Fibroblast of lung (primary cell): Measurements from ENCODE around the gene CCR1. TPM values are rescaled to one million over a fixed set of nuclear protein-coding genes. Genes with fewer than 3 reads are reported as not detected.
"Not testable (repeated sequence)": the region's sequence is repeated elsewhere in the genome, so short reads cannot be mapped to it uniquely, and the experiment has no call there.

ENCODE experiments used
- DNase-seq, 2 donors: peaks; one replicate each; pipeline versions ENCODE4 v3.0.0 to v3.0.0-alpha.2; 2010; ENCODE audit warnings: low read depth in 2 of 2
- H2AFZ ChIP-seq: 2 replicates; pipeline ENCODE4 v1.5.1; 2012; ENCODE audit warnings: low read length, control low read depth, inconsistent platforms
- H3K27ac ChIP-seq: 2 replicates; pipeline ENCODE4 v1.5.1; 2011; ENCODE audit warnings: low read length, control low read depth; ENCODE audit not compliant: insufficient read depth
- H3K27me3 ChIP-seq: 2 replicates; pipeline ENCODE4 v1.5.1; 2011; ENCODE audit warnings: mild to moderate bottlenecking, low read length; ENCODE audit not compliant: control insufficient read depth, insufficient read depth
- H3K36me3 ChIP-seq: 2 replicates; pipeline ENCODE4 v1.5.1; 2011; ENCODE audit warnings: low read length; ENCODE audit not compliant: control insufficient read depth, insufficient read depth
- H3K4me1 ChIP-seq: 2 replicates; pipeline ENCODE4 v1.5.1; 2011; ENCODE audit warnings: low read length; ENCODE audit not compliant: control insufficient read depth, insufficient read depth; ENCODE audit errors: extremely low read depth
- H3K4me2 ChIP-seq: 2 replicates; pipeline ENCODE4 v1.5.1; 2011; ENCODE audit warnings: low read length, control low read depth; ENCODE audit not compliant: insufficient read depth; ENCODE audit errors: extremely low read depth
- H3K4me3 ChIP-seq, 4 experiments: fragments of 200-600 bp in 1 of 4; sonication (generic) in 1 of 4; replicated peaks in 1 of 4; 2 replicates each; pipeline ENCODE4 v1.5.1; 2011 to 2016; ENCODE audit warnings: low read length in 4 of 4, low read depth in 3 of 4, mild to moderate bottlenecking in 3 of 4, control low read depth in 2 of 4, inconsistent platforms in 1 of 4, mixed read lengths in 1 of 4; ENCODE audit not compliant: insufficient read depth in 1 of 4; ENCODE audit errors: control extremely low read depth in 1 of 4
- H3K79me2 ChIP-seq: 2 replicates; pipeline ENCODE4 v1.5.1; 2012; ENCODE audit warnings: mild to moderate bottlenecking, low read length, inconsistent platforms; ENCODE audit not compliant: control insufficient read depth, insufficient read depth
- H3K9ac ChIP-seq: 2 replicates; pipeline ENCODE4 v1.5.1; 2011; ENCODE audit warnings: mild to moderate bottlenecking, low read length, control low read depth; ENCODE audit not compliant: insufficient read depth
- H3K9me3 ChIP-seq: 2 replicates; pipeline ENCODE4 v1.5.1; 2012; ENCODE audit warnings: low read depth, low read length; ENCODE audit not compliant: control insufficient read depth, insufficient read depth
- H4K20me1 ChIP-seq: 2 replicates; pipeline ENCODE4 v1.5.1; 2011; ENCODE audit warnings: low read length; ENCODE audit not compliant: control insufficient read depth, insufficient read depth; ENCODE audit errors: extremely low read depth
- CTCF ChIP-seq, 2 donors: IDR thresholded peaks in 1 of 2; conservative IDR thresholded peaks in 1 of 2; 1 replicate in 1 of 2; 2 replicates in 1 of 2; pipeline ENCODE4 v1.5.1; 2011 to 2012; ENCODE audit warnings: low read length in 2 of 2, control low read depth in 1 of 2, inconsistent platforms in 1 of 2, low read depth in 1 of 2, mild to moderate bottlenecking in 1 of 2
- EZH2 ChIP-seq: IDR thresholded peaks from 2 replicates; pipeline ENCODE4 v1.5.1; 2012; ENCODE audit warnings: low read length, control low read depth, mild to moderate bottlenecking; ENCODE audit errors: missing control alignments
- polyA plus RNA-seq, 2 donors: library from polyadenylated mRNA; depleted of rRNA in 1 of 2; stranded (reverse) in 1 of 2; unstranded in 1 of 2; fragments of >200 nt; gene quantifications; 2 replicates each; pipeline ENCODE4 v1.2.1, GENCODE V29; 2011 to 2012; ENCODE audit warnings: missing spikeins in 1 of 2
- total RNA-seq: library from RNA; depleted of rRNA; stranded (reverse); fragments of >200 nt; gene quantifications from 2 replicates; pipeline ENCODE4 v1.2.1, GENCODE V29; 2014

CCR1 gene
- total and polyA plus RNA-seq, 2 donors (not counting 1 experiment from before 2014, with no cell fraction given): 6.6 to 9.9 TPM

- no peaks in the 10 kb centered on the region for H3K4me1 ChIP-seq
- H3K4me3 ChIP-seq: no peak overlapping the region
- no peaks in the 10 kb centered on the region for H3K79me2 ChIP-seq
- H3K9me3 ChIP-seq: no peaks in the 10 kb centered on the region
- H3K4me2 ChIP-seq: no peak overlapping the region
- no peaks in the 10 kb centered on the region for H3K27me3 ChIP-seq
- H2AFZ ChIP-seq: no peak overlapping the region
- no peaks in the 10 kb centered on the region for H4K20me1 ChIP-seq
- H3K36me3 ChIP-seq: no peaks in the 10 kb centered on the region
- no peak overlapping the region for H3K9ac ChIP-seq
- TF ChIP-seq EZH2 (no peak), CTCF (conservative IDR thresholded peaks at IDR 0.05 in 1 of 2, IDR thresholded peaks at IDR 0.05 in 1 of 2; ENCODE audit: low read depth in 1 of 2, low read length in 2 of 2) (no peak)
- DNase-seq: peak in 1 of 2 donors; percentile 11
- no peak overlapping the region for H3K27ac ChIP-seq
Measured at GRCh38 chr3:46209746-46210470, 1.8 kb upstream of the CCR1 start.

- Histone ChIP-seq H3K27ac (no peak overlapping the region), H3K79me2 (no peaks in the 10 kb centered on the region), H3K9ac (no peak overlapping the region), H3K27me3 (no peaks in the 10 kb centered on the region), H4K20me1 (no peaks in the 10 kb centered on the region), H3K4me1 (no peaks in the 10 kb centered on the region), H3K4me3 (no peak overlapping the region), H2AFZ (no peak overlapping the region), H3K4me2 (no peak overlapping the region), H3K36me3 (no peaks in the 10 kb centered on the region), H3K9me3 (no peaks in the 10 kb centered on the region)
- TF ChIP-seq CTCF (conservative IDR thresholded peaks at IDR 0.05 in 1 of 2, IDR thresholded peaks at IDR 0.05 in 1 of 2; ENCODE audit: low read depth in 1 of 2, low read length in 2 of 2): no peak
- TF ChIP-seq EZH2: no peak
- no peak for DNase-seq
Measured at GRCh38 chr3:46209053-46209452, 940 bp upstream of the CCR1 start.

DNA sequence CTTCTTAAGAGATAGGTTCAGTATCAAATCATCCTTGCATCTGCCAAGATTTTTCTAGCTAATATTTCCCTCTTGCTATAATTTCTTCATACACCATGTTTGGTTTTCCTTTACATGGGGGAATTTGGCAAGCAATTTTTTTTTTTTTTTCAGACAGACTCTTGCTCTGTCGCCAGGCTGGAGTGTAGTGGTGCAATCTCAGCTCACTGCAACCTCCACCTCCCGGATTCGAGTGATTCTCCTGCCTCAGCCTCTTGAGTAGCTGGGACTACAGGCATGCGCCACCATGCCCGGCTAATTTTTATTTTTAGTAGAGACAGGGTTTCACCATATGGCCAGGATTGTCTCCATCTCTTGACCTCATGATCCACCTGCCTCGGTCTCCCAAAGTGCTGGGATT lies 599 bp downstream of the CCR1 start:
- not testable (repeated sequence) for H4K20me1 ChIP-seq, H3K4me2 ChIP-seq, H2AFZ ChIP-seq, H3K4me1 ChIP-seq, H3K79me2 ChIP-seq, DNase-seq, H3K27me3 ChIP-seq, H3K9ac ChIP-seq, H3K9me3 ChIP-seq, H3K36me3 ChIP-seq, H3K27ac ChIP-seq, H3K4me3 ChIP-seq
